Stimulated activated CD4-positive, alpha-beta T cell treated with anti-CD3 and anti-CD28 coated beads, Interleukin-1b, Interleukin-23, amount 100 ng/mL, for 4 hours (primary cell): ENCODE measurements around the gene FGF7.
"Not testable (repeated sequence)": the region's sequence is repeated elsewhere in the genome, so short reads cannot be mapped to it uniquely, and the experiment has no call there.

Source experiments
- DNase-seq, 2 donors: peaks; one replicate each; pipeline ENCODE4 v3.0.0-alpha.2; 2020; ENCODE audit warnings: low read depth in 2 of 2

Gene FGF7

DNA sequence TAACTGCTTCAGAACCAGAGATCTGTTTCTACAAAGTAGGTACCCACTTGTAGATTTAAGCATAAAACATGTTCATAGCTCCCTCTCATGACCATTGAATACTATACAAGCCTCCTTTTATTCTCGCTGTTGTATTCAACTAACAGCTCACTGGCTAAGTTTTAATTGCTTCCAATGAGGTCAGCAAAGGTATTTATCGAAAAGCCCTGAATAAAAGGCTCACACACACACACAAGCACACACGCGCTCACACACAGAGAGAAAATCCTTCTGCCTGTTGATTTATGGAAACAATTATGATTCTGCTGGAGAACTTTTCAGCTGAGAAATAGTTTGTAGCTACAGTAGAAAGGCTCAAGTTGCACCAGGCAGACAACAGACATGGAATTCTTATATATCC lies at the start of gene FGF7:
TSS of gene FGF7 (plus strand) at position 222 of the 400 bp plus-strand sequence. CDS start 1,056 bp downstream, outside the sequence.
- no peak for DNase-seq

GRCh38 chr15:49379996-49380395 lies 43.0 kb upstream of the FGF7 start:
- DNase-seq = no peak

GRCh38 chr15:49380912-49381311 lies 42.1 kb upstream of the FGF7 start:
- DNase-seq = no peak

DNA sequence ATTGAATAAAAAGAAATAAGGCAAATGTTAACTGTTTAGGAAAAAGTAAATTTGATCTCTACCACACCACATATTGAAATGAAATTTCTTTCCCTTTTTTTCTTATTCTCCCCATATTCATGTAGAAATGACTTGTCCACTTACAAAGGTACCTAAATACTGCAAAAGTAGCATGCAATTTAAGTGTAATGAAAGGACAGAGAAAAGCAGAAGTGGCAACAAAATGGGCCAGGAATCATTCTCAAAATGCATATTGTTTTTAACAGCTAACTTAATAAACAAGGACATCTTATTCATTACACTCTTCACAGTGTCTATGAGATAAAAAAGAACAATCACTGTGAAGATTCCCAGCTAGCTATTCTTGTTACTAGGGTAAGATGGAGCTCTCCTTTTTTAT lies 40.6 kb upstream of the FGF7 start:
- DNase-seq = no peak

DNA sequence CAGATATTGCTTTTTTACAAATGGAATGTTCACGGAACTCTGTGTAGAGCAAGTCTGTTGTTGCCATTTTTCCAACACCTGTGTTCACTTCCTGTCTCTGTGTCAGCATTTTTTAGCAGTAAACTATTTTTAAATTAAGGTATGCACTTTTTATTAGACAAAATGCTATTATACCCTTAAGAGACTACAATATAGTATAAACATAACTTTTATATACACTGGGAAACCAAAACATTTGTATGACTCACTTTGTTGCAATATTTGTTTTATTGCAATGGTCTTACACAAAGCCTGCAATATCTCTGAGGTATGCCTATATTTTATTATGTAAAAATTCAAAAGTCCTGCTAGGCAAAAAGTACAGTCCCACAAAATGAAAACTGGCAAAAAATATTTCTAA lies 39.8 kb upstream of the FGF7 start:
- no peak for DNase-seq

GRCh38 chr15:49387471-49387870 lies 35.6 kb upstream of the FGF7 start:
- DNase-seq = no peak

DNA sequence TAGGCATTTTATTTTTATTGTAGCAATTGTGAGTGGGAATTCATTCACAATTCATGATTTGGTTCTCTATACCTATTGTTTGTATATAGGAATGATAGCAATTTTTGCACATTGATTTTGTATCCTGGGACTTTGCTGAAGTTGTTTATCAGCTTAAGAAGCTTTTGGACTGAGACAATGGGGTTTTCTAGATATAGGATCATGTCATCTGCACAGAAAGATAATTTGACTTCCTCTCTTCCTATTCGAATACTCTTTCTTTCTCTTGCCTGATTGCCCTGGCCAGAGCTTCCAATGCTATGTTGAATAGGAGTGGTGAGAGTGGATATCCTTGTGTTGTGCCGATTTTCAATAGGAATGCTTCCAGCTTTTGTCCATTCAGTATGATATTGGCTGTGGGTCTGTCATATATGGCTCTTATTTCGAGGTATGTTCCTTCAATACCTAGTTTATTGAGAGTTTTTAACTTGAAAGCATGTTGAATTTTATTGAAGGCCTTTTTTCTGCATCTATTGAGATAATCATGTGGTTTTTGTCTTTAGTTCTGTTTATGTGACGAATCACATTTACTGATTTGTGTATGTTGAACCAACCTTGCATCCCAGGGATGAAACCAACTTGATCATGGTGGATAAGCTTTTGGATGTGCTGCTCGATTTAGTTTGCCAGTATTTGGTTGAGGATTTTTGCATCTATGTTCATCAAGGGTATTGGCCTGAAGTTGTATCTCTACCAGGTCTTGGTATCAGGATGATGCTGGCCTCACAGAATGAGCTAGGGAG lies 20.3 kb upstream of the FGF7 start:
- not testable (repeated sequence) for DNase-seq

GRCh38 chr15:49406352-49407118 lies 16.5 kb upstream of the FGF7 start:
- DNase-seq = no peak

DNA sequence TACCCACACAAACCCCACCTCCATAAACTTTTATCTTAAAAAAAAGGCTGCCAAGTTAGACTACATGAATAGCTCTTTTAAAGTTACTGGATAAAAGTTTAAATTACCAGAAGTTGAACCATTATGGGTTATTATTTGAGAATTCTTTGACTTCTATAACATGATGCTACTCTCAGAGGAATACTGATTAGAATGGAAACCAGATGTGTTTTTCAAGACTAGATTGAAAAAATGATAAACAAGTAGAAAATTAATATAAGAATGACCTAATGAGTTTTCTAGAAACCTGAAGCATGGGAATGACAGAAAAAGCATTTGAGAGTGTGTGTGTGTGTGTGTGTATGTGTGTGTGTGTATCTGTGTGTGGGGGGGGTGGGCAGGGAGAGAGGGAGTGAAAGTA lies 12.4 kb upstream of the FGF7 start:
- no peak for DNase-seq

GRCh38 chr15:49412797-49413196 lies 10.2 kb upstream of the FGF7 start:
- DNase-seq = no peak

DNA sequence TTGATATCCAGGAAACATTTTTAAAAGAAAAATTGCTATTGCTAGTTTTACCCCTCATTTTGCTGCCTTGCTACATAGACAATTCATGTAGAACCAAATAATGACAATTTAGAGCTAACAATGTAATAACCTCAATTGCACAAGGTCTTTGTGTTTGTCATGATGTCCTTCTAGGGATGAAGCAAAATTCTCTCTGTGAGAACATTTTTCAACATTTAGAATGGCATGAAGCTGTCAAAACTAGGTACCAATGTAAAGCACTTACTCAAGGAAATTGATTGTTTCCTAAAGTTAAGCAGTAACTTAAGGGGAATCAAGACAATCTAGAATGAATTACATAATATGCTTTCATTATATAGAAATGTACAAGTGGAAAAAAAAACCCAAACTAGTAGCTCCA lies 7.9 kb upstream of the FGF7 start:
- no peak for DNase-seq

GRCh38 chr15:49415638-49416037 lies 7.4 kb upstream of the FGF7 start:
- DNase-seq = no peak

GRCh38 chr15:49418811-49419210 lies 4.2 kb upstream of the FGF7 start:
- no peak for DNase-seq

GRCh38 chr15:49421991-49422390 lies 1.1 kb upstream of the FGF7 start:
- peak in 1 of 2 donors; percentile 3 for DNase-seq

DNA sequence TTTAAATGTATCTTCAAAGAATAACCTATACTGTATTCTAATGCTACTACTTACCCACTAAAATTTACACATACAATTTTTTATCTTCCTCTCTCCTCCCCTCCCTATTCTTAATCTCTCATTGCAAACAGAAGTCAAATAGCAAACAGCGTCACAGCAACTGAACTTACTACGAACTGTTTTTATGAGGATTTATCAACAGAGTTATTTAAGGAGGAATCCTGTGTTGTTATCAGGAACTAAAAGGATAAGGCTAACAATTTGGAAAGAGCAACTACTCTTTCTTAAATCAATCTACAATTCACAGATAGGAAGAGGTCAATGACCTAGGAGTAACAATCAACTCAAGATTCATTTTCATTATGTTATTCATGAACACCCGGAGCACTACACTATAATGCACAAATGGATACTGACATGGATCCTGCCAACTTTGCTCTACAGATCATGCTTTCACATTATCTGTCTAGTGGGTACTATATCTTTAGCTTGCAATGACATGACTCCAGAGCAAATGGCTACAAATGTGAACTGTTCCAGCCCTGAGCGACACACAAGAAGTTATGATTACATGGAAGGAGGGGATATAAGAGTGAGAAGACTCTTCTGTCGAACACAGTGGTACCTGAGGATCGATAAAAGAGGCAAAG lies 984 bp downstream of the FGF7 start:
- DNase-seq = no peak

GRCh38 chr15:49424954-49425353 lies 1.9 kb downstream of the FGF7 start:
- DNase-seq = no peak

DNA sequence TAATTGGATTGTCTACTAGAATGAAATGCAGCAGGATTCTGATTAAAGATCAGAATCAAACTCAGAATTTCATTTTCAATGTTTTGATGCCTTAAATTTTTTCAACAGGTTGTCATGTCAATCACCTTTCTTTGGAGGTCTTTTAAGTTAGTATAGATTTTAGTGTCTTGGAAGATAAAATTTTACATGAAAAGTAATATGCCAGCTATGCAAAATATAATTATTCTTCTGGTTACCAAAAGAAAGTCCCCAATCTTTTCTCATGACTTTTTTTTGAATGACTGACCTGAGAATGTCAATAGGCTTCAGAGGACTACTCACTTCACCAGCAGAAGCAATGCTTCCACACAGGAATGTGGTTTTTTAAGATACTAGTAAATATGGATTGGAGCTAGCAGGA lies 4.3 kb downstream of the FGF7 start:
- no peak for DNase-seq

GRCh38 chr15:49428409-49429095 lies 5.5 kb downstream of the FGF7 start:
- no peak for DNase-seq

- DNase-seq = no peak
These were observed 7.0 kb downstream of the FGF7 start for GRCh38 chr15:49430046-49430445.

DNA sequence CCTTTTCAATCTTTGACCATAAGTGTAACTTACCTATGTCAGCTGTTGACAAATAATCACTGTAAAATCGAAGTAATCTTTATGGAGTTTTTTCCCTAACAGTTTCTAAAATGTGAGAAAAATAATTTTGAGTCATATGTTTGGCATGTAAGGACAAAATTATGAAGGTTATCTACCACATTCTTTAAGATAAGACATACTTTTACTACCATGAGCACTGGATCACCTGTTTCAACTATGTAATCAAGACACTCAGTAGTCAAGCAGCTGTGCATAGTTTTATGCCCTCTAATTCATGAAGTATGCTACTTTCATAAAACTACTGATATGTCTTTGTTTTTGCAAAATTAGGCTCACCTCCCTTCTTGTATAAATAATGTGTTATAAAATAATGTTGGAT lies 12.1 kb downstream of the FGF7 start:
- no peak for DNase-seq

DNA sequence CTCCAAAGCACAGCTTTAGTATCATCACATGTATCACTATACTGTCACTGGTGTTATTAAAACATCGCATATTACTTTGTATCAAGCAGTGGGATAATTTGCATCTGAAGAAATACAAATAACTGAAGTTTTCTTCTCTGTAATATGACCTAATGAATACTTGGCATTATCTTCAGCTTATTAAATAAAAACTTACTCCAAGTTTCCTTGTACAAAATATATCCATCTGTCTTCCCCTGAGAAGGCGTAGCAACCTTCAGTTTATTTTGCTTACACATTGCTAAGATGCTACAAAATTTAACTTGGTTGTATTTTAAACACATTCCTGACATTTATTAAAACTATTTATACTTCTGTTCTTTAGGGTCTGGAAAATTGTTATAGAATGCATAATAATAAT lies 13.7 kb downstream of the FGF7 start:
- no peak for DNase-seq

DNA sequence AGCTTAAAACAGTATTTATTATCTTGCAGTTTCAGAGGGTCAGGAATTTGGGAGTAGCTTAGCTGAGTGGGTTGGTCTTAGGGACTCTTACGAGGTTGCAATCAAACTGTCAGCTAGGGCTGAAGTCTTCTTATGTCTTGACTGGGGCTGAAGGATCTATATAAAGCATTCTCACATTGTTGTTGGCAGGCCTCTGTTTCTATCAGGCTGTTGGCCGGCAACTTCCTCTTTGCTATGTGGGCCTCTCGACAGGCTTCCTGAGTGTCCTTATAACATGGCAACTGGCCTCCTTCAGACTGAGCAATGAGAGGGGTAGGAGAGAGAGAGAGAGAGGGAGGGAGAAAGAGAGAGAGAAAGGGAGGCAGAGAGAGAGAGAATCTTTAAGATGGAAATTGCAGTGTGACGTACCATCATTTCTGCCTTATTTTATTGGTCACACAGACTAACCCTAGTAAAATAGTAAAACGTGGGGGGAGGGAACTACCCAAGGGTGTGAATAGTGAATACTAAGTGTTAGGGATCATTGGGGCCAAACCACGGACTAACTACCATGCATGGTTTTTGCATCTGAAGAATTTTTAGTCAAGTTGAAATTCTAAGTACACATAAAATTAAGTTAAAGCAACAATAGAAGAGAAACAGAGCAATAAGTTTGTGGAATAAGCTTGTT lies 16.1 kb downstream of the FGF7 start:
- DNase-seq = no peak
